HG03103 (cell line): ENCODE data around the gene KRT36.

Experiments
- ATAC-seq: cut with Tn5 transposase; IDR thresholded peaks from one replicate; pipeline ENCODE4 v1.9.1; 2021; ENCODE audit warnings: low read depth; ENCODE audit not compliant: unreplicated experiment

The KRT36 gene

DNA sequence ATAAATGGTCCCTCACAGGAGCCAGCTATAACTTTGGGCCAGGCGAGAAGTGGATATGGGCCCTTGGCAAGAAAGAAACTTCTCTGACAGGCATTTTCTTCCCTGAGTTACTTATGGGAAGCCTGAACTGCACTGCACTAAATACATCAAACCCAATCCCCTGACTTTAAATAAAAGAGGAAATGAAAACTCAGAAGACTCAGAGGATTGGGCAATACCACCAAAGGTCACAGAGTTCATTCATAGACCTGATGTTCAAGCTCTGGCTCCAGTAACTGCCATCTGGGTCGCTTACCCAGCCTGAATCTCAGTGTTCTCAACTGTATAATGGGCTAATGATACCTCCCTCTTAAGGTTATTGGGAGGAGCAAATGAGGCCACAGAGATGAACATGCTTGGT is 9.6 kb downstream of the KRT36 start:
- ATAC-seq = no peak

DNA sequence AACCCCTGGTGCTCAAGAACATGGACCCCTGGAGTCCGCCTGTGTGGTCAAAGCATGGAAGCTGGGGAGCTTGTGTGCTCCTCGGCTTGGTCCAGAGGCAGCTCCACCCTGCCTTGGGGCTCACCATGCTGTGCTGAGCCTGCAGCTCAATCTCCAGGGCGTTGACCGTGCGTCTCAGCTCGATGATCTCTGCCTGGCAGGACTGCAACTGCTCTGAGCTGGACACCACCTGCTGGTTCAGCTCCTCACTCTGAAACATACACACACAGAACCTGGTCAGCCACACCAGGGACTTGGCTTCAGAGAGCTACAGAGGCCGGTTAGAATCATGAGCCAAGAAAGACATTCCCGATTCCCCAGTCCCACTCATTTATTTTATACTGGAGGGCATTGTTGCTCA is 11.5 kb downstream of the KRT36 start:
- ATAC-seq = no peak

- ATAC-seq = no peak
These were observed 12.6 kb downstream of the KRT36 start for GRCh38 chr17:41476866-41477815.

DNA sequence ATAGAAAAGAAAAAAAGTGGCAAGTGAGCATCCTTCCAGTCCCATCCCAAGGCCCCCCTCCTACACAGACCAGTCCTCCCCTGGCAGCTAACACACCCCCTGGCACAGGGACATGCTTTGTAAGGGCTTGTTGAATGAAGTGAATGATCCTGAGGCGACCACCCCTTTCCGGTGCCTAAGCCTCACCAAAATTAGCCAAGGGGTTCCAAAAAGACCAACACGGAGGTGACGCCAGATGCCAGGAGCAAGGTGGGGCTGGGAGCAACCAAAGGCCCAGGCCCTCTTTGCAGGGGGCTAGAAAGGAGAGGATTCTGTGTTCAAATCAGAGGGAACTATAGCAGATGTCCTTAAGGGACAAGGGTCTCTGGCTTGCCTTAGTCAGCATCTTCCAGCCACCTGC is 14.3 kb downstream of the KRT36 start:
- ATAC-seq = no peak

- no peak for ATAC-seq
These were observed 14.8 kb downstream of the KRT36 start for GRCh38 chr17:41474863-41475262.

DNA sequence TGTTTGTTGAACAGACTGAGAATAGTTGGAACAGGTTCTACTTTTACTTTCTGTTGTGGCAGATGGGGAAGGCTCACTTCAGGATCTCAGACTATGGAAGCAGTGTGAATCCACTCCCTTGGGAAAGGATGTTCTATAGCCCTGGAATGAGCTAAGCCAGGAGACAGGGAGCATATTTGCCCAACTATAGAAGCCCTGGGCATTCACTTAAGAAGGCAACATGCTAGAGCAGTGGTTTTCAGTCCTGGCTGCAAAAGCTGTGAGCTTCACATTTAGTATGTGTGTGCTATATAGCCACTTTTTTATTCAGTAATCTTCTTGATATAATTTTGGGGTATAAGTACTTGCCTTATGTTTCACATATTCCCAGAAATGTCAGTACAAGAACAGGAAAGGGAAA is 21.4 kb downstream of the KRT36 start:
- ATAC-seq = no peak

DNA sequence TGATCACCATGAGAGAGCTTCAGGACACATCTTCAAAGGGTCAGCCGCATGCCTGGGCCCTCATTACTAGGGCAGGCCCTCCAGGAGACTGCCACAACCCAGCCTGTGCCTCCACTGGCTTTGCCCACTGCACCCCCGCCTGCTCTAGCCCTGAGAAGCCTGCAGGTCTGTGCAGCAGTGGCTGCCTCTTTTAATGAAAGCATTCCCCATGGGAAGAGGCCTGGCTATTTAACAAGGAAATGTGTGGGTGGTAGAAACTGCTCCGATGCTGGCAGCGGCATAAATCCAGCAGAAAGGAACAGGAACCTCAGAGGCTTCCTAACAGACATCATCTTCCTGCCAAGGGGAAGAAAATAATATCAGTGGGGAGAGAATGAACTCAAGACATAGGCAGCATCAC is 22.1 kb downstream of the KRT36 start:
- no peak for ATAC-seq

DNA sequence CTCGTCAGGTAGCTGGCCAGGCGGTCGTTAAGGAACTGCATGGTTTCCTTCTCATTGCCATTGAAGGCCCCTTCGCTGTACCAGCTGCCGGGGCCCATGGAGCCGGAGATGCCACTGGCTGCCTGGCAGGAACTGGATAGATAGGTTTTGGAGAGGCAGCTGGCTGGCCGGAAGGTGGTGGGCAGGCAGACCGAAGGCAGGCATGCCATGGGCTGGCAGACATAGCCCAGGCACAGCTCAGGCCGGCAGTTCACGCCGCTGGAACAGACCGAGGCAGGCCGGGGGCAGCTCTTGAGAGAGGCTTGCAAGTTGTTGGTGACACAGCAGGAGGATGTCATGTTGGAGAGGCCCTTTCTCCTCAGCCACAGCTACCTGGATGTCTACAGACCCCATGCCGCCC is 22.7 kb downstream of the KRT36 start, which contains the start of gene KRT32:
TSS of gene KRT32 (minus strand) at position 399 of the 400 bp plus-strand sequence. CDS start at position 338, 61 bp downstream.
- ATAC-seq = no peak

- no peak for ATAC-seq
These were observed 25.0 kb downstream of the KRT36 start for GRCh38 chr17:41464682-41465081.

DNA sequence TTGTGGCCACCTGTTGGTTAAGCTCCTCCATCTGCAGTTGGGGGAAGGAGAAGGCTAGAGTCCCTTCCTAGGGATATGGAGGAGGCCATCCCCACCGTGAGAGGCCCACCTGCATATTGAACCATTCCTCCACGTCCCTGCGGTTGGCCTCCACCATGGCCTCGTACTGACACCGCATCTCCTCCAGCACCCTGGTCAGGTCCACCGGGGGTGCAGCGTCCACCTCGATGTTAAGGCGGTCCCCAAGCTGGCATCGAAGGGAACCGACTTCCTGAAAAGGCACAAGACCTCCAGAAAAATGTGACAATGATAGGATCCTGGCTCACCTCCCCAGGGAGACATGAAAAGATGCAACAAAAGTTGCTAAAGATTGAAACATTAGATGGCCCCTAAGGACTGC is 25.5 kb downstream of the KRT36 start:
- ATAC-seq = no peak

DNA sequence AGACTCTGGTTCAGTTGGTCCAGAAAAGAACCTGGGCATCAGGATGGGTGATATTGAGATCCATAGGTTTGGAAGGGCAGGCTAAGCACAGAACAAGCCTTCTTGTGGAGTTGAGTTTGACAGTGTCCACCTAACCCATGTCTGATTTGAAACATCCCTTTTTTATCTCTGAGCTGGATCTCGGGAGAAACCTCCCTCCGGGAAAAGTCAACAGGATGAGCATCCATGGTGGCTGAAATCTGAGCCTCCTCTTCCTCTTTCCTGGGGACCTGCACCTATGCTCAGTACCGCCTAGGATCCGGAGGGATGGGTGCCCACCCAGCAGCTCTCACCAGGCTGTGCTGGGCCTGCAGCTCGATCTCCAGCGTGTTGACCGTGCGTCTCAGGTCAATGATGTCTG is 26.0 kb downstream of the KRT36 start:
- ATAC-seq = no peak

- no peak for ATAC-seq
These were observed 27.0 kb downstream of the KRT36 start for GRCh38 chr17:41462705-41463104.

- ATAC-seq = no peak
These were observed 32.0 kb downstream of the KRT36 start for GRCh38 chr17:41457676-41458075.

GRCh38 chr17:41456204-41456603 is 33.5 kb downstream of the KRT36 start:
- ATAC-seq = no peak

GRCh38 chr17:41455236-41455635 is 34.5 kb downstream of the KRT36 start:
- ATAC-seq = no peak

DNA sequence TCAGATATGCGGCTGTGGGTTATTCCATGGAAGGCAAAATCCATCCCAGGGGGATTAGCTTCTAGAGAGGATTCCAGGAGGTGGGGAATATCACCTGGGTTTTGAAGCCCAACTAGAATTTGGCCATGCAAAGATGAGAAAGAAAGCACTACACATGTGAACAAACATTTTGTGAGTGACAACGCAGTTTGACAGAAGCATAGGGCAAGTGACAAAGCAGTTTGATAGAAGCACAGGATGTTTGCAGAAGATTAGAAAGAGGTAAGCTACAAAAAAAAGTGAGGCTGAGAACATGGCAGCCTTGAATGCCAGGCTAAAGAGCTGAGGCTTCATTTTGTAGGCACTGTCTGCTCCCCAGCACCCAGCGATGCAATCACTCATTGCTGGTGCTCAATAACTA is 36.6 kb downstream of the KRT36 start:
- no peak for ATAC-seq

- no peak for ATAC-seq
These were observed 37.4 kb downstream of the KRT36 start for GRCh38 chr17:41452281-41452680.

GRCh38 chr17:41451154-41451728 is 38.5 kb downstream of the KRT36 start:
- ATAC-seq = no peak

DNA sequence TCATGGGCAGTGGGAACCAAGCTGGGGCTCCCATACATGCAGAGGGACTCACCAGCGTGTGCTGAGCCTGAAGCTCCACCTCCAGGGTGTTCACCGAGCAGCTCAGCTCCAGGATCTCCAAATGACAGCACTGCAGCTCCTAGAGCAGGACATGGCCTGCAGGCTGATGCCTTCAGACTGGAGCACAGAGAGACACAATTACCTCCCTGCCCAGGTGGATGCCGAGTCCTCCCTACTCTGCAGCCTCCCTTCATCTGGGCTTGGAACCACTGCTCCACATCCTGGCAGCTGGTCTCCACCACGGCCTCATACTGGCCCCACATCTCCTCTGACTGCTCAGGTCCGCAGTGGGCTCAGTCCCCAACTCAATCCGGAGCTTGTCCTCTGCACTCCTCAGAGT is 40.7 kb downstream of the KRT36 start:
- no peak for ATAC-seq

GRCh38 chr17:41448506-41448905 is 41.2 kb downstream of the KRT36 start:
- ATAC-seq = no peak

DNA sequence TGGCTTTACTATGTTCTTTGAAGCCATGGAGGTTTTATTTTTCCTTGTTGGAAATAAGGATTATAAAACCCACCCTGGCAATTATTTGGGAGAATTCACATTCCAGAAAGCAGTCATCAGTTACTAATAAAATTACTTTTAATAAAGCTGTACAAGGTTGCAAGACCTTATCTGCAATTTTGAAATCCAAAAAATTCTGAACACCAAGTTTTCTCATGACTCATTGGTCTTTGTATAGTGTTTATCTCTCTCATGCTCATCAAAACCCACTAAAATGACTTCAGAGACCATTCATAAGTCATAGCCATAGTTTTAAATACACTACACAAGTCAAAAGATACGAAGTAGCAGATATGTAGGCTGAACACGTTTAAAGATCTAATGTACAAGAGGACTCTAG is 42.9 kb downstream of the KRT36 start:
- ATAC-seq = no peak

- ATAC-seq = no peak
These were observed 45.1 kb downstream of the KRT36 start for GRCh38 chr17:41444640-41445039.
